Body of pancreas (tissue), 4 donors: ENCODE results near the gene IL16. TPM values are rescaled to one million over a fixed set of nuclear protein-coding genes. Genes with fewer than 3 reads are reported as not detected.

Source experiments
- ATAC-seq: fragments of 150-250 bp; one replicate; pipeline ENCODE4 v1.9.1; 2016
- DNase-seq, 4 donors: peaks; one replicate each; pipeline ENCODE4 v3.0.0-alpha.2; 2019
- H3K27ac ChIP-seq, 4 donors: fragments of 200-600 bp; sonication (generic); 1 replicate in 3 of 4; 2 replicates in 1 of 4; pipeline versions ENCODE4 v1.5.1 to v1.6.1; 2016 to 2019; ENCODE audit warnings: mild to moderate bottlenecking in 1 of 4, mixed read lengths in 1 of 4, moderate library complexity in 1 of 4
- H3K27me3 ChIP-seq, 2 donors: fragments of 200-600 bp; sonication (generic); one replicate each; pipeline ENCODE4 v1.6.0; 2016; ENCODE audit warnings: mild to moderate bottlenecking in 1 of 2
- H3K36me3 ChIP-seq, 2 donors: fragments of 200-600 bp; sonication (generic); replicated peaks in 1 of 2; 2 replicates each; pipeline ENCODE4 v1.5.1; 2016; ENCODE audit warnings: low read depth in 2 of 2; ENCODE audit not compliant: insufficient read depth in 1 of 2
- H3K4me1 ChIP-seq: fragments of 200-600 bp; sonication (generic); one replicate; pipeline ENCODE4 v1.6.0; 2016
- H3K4me3 ChIP-seq, 2 donors: fragments of 200-600 bp; sonication (generic); 1 replicate in 1 of 2; 2 replicates in 1 of 2; pipeline ENCODE4 v1.5.1; 2016 to 2019
- H3K9me3 ChIP-seq, 3 donors: fragments of 200-600 bp; sonication (generic); 1 replicate in 2 of 3; 2 replicates in 1 of 3; pipeline ENCODE4 v1.5.1; 2016
- CTCF ChIP-seq, 7 experiments: fragments of 450-650 bp in 4 of 7; fragments of 200-600 bp in 3 of 7; sonication (generic) in 3 of 7; IDR thresholded peaks; one replicate each; pipeline ENCODE4 v1.5.1; 2016 to 2019; ENCODE audit warnings: antibody characterized with exemption in 7 of 7
- POLR2A ChIP-seq, 3 donors: fragments of 450-650 bp; IDR thresholded peaks; one replicate each; pipeline ENCODE4 v1.6.1; 2016; ENCODE audit warnings: antibody characterized with exemption in 3 of 3, mild to moderate bottlenecking in 2 of 3
- WGBS, 2 donors: methylation state at CpG; one replicate each; pipeline ENCODE4 v1.1.5; 2017; 5-methylcytosine and 5-hydroxymethylcytosine counted together
- intact Hi-C: fragments of 100-400 bp; cut with DNase I; formaldehyde crosslinking; loops from one replicate; pipeline ENCODE4 v1.15.1; 2023
- total RNA-seq, 2 donors: library from RNA; depleted of rRNA; stranded (reverse); fragments of >200 nt; gene quantifications; one replicate each; pipeline ENCODE4 v1.1.0, GENCODE V29; 2016

The IL16 gene
- total RNA-seq, 2 donors from 2014 or later: 2.9 to 4.9 TPM

- Histone ChIP-seq H3K27me3 (no peaks in the 10 kb centered on the region), H3K4me1 (peaks cover 10% of the 10 kb centered on the region), H3K36me3 (no peaks in the 10 kb centered on the region), H3K27ac (no peak overlapping the region), H3K9me3 (no peaks in the 10 kb centered on the region), H3K4me3 (no peak overlapping the region)
- no peak for DNase-seq
- intact Hi-C loops: no loop called here
- no peak for ATAC-seq
- TF ChIP-seq POLR2A (IDR thresholded peaks at IDR 0.05): no peak
- TF ChIP-seq CTCF (IDR thresholded peaks at IDR 0.05): no peak
Observed at GRCh38 chr15:81171286-81171685, 25.4 kb upstream of the IL16 start.

- Histone ChIP-seq H3K9me3 (no peaks in the 10 kb centered on the region), H3K36me3 (no peaks in the 10 kb centered on the region), H3K4me3 (no peak overlapping the region), H3K27ac (no peak overlapping the region), H3K27me3 (no peaks in the 10 kb centered on the region), H3K4me1 (no peaks in the 10 kb centered on the region)
- WGBS, 2 donors: 62 to 65% methylated on average over 2 of the region's 2 CpGs
- ATAC-seq (no peak), DNase-seq (no peak)
- intact Hi-C loops: no loop called here
- no peak for TF ChIP-seq POLR2A (IDR thresholded peaks at IDR 0.05)
Observed at GRCh38 chr15:81174125-81174791, 22.4 kb upstream of the IL16 start.

GRCh38 chr15:81174792-81175327, 21.8 kb upstream of the IL16 start:
- ATAC-seq: no peak
- TF ChIP-seq POLR2A (IDR thresholded peaks at IDR 0.05): no peak
- no peak for TF ChIP-seq CTCF (IDR thresholded peaks at IDR 0.05)
- H3K27ac ChIP-seq: no peak overlapping the region
- no peak for DNase-seq
- H3K4me1 ChIP-seq: no peaks in the 10 kb centered on the region
- H3K4me3 ChIP-seq: no peak overlapping the region
- H3K36me3 ChIP-seq: no peaks in the 10 kb centered on the region
- intact Hi-C loops: no loop called here
- no peaks in the 10 kb centered on the region for H3K9me3 ChIP-seq
- WGBS, 2 donors: 82 to 88% methylated on average over 1 of the region's 1 CpG
- no peaks in the 10 kb centered on the region for H3K27me3 ChIP-seq

- no peaks in the 10 kb centered on the region for H3K4me1 ChIP-seq
- no peaks in the 10 kb centered on the region for H3K36me3 ChIP-seq
- ATAC-seq (no peak), DNase-seq (no peak)
- H3K9me3 ChIP-seq: no peaks in the 10 kb centered on the region
- intact Hi-C loops: no loop called here
- H3K27me3 ChIP-seq: no peaks in the 10 kb centered on the region
- H3K4me3 ChIP-seq: no peak overlapping the region
- WGBS, 2 donors: 90 to 91% methylated on average over 1 of the region's 1 CpG
- no peak for TF ChIP-seq POLR2A (IDR thresholded peaks at IDR 0.05)
- no peak for TF ChIP-seq CTCF (IDR thresholded peaks at IDR 0.05)
- no peak overlapping the region for H3K27ac ChIP-seq
Observed at GRCh38 chr15:81175496-81175895, 21.2 kb upstream of the IL16 start.

GRCh38 chr15:81176291-81176893, 20.3 kb upstream of the IL16 start:
- ATAC-seq: peak; percentile 33
- intact Hi-C loops: no loop called here
- Histone ChIP-seq H3K27me3 (no peaks in the 10 kb centered on the region), H3K4me1 (peaks cover 5% of the 10 kb centered on the region), H3K4me3 (no peak overlapping the region), H3K36me3 (no peaks in the 10 kb centered on the region), H3K9me3 (no peaks in the 10 kb centered on the region), H3K27ac (peak overlapping the region in 1 of 4 donors; percentile 18)
- TF ChIP-seq POLR2A (IDR thresholded peaks at IDR 0.05) (no peak), CTCF (IDR thresholded peaks at IDR 0.05) (no peak)
- 76 to 80% methylated on average over 15 to 16 of the region's 16 CpGs for WGBS, 2 donors
- DNase-seq: peak in 3 of 4 donors; percentile 15 to 27 (median 15)
